ENCODE data around the gene APCDD1L.

The APCDD1L gene

DNA sequence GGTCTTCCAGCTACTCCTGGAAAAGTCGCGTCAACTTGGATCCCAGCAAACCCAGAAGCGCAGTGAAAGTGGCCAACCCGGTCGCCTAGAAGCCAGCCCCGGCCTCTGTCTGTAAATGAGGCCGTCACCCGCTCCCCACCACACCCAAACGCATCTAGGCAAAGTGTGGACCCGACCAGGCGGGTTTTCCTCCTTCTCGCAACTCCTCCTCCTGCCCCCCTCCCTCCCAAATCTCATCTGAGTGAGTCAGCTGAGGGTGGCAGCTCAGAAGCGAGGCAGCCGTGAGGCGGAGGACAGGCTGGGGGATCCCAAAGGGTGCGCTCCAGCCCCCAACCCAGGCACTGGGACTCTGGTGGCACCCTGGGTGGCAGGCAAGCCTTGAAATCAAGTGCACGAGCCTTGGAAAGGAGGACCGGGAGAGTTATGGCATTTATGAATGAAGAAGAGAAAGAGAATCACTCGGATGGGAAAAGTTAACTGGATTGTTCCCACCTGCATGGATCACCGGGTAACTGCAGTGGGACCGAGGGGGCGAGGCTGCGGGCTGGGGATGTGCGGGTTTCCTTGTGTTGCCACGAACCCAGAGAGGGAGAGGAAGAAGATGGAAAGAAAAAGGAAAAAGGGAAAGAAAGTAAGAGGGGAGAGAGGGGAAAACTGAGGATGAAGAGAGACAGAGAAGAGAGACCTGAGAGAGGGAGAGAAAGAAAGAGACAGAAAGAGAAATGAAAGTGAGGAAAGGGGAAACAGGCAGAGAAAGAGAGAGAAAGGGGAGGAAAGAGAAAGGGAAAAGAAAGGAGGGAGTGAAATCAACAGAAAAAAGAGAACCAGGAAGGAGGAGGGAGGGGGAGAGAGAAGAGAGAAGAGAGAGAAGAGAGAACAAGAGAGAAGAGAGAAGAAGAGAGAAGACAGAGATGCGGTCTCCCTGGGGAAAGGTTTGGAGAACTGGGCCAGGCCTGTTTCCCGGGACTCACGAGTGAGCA, at the start of gene APCDD1L:
APCDD1L (minus strand) TSS at position 167 of the 980 bp plus-strand sequence. CDS start 692 bp downstream, outside the sequence.
- no peak for DNase-seq

DNA sequence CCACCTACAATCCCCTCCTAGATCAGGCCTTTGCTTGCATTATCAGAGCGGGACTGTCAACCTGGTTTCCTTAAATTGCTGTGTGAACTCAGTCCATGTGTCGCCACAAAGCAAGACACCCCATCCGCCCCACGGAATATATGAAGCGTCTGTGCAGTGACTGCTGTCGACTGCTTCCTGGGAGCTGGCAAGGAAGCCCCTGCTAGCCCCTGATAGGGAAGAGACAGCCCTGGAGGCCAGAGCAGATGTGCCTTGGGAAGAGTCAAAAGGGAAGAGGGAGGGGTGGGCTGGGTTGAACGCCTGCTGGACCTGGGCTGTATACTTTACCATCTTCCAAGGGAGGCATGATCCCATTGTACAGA, 44.1 kb upstream of the APCDD1L start:
- no peak for DNase-seq

DNA sequence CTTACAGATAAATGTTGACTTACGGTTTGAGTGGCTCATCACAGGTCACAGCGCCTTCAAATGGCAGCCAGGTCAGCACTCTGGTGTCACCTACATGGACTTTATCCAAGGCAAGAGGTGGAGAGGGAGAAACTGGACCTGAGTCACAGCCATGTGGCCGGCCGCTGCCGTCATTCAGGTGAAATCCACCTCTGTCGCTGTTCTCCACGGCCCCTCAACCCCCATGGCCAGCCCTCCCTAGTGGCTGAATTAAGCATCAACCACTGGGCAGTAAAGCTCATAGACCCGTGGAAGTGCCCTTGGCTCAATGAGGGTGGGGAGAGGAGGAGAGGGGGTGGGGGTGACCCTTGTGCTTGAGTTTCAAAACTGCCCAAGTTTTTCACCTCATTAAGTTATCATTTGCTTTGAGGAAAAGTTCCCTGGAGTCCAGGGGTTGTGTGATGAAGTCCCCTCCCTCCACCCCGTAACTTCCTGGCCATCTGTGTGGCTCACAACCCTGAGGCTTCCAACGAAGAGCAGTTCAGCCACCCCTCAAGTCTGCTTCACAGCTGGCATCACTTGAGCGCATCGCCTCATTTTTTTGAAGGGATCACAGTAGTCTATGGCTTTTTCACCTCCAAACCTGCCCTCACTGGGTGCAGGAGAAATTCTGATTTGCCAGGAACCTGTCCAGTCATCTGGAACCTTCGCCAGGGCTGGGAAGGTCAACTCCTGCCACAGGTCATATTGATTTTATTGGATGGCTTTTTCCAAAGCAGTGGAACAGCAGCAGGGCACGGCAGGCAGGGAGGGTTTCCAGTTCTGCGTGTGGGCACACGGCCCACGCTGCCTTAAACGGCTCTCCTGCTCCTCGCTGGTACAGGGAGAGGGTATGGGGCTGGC, 43.5 kb upstream of the APCDD1L start:
- DNase-seq: no peak

DNA sequence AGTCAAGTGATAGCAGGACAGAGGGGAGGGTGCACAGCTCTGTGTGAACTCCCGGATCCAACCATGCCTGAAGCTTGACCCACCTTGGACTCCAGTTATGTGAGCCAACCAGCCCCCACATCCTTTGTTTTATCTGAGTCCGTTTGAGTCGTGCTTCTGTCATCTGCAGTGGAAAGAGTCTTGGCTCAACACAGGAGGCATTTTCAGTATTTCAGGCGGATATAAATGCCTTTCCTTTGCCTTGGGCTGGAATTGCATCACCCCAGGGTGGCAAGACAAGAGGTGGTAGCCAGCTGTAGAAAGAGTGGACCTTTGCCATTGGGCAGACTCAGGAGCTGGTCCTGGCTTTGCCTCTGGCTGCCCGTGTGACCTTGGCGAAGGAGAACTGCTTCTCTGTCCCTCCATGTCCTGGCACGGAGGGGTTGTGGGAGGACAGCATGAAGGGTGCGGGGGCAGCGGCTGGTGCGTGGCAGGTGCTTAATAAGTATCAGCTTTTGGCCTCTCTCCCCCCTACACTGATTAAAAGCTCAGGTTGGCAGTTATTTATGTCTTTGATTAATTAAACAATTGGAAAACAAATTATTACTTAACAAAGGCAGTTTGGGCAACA, 42.6 kb upstream of the APCDD1L start:
- no peak for DNase-seq

DNA sequence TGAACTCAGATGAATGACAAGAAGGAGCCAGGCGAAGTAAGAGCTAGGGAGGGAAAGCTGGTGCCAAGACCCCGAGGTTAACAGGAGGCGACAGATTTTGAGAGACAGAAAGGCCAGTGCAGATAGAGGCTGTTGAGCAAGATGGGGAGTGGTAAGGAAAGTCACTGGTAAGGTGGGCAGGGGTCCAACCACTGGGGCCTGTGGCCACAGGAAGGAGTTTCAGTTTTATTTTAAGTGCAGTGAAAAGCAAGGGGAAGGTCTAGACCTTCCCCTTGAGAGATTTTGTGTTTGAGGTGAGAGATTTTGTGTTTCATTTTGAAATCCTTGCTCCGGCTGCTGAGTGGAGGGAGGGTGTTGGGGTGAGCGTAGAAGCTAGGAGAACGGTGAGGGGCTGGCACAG, 41.8 kb upstream of the APCDD1L start:
- DNase-seq: no peak

DNA sequence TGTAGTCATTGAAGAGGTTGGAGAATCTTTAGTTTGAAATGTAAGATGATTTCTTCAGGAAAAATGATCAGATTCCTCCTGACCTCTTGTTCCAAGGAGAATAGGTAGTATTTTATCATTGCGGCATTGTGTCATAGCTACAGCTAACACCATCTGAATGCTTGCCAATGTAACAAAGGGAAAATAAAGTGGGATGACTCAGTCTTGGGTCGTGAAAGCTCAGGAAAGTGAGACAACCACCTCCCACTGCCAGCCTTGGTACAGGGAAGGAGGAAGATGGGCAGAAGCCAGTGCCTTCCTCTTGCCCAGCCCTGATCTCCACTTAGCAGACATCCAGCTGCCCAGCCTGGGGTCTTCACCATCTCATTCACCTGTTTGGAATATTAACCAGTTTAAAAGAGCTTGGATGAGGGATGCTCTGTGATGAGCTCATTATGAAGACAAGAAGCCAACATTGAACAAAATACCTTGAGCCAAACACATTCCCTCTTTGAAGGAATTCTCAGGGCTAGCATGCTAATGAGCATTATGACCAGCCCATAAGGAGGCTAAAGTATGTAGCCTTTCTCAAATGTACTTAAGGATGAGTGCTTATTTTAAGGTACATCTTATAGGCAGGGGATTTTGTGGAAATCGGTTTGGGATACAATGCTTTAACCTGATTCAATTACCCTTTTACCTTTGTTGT, 40.0 kb upstream of the APCDD1L start:
- no peak for DNase-seq

DNA sequence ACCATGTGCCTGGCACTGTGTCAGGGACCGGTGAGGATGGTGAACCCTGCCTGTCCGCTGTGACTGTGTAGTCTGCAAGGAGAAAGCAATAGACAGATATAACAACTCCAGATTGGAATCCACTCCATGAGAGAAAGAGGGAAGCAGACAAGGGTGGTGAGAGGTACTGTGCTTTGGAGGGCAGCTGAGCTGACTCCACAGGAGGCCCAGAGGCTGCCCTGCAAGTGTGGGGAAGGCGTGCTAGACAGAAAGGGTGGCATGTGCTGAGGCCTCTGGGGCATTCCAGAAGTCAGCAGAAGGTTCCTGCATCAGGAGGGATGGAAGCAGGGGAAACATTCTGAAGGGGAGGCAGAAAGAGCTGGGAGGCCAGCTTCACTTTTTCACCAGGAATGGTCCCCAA, 39.3 kb upstream of the APCDD1L start:
- DNase-seq: no peak

DNA sequence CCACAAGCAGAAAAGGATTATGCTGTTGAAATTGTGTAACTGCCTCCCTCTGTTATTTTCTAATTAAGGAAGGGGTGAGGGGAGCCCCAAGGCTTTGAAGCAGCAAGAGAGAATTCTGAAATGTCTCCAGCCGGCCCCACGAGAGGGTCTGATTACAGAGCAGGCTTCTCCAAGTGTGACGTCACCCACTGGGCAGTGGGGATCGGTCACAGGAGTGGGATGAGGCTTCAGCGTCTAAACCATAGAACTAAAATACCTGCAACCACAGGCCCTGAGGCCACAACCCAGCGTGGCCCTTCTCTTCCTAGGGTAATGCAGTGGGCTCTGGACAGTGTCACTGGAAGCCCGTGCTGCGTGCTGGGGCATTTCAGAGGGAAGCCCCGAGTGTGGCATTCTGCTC, 38.6 kb upstream of the APCDD1L start:
- no peak for DNase-seq

DNA sequence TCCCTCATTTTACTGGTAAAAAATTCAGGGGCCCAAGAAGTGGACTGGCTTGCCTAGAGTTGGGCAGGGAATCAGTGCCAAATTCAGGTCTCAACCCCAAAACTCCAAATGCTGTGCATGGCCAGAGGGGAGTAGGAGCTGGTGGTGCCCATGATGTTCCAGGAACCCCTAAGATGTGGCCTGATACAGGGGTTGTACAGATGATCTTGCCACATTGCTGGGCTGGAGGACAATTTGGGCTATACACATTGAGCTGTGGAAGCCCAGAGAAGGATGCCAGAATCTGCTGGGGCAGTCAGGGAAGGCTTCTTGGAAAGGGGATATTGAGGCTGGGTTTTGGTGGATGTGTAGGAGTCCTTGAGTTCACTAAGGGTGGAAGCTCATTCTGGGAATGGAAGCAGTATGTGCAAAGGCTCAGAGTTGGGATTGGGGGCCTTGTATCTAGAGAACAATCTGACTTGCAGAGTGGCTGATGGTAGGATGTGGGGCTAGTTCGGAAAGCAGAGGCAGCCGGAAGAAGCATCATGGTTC, 38.0 kb upstream of the APCDD1L start:
- DNase-seq: no peak

DNA sequence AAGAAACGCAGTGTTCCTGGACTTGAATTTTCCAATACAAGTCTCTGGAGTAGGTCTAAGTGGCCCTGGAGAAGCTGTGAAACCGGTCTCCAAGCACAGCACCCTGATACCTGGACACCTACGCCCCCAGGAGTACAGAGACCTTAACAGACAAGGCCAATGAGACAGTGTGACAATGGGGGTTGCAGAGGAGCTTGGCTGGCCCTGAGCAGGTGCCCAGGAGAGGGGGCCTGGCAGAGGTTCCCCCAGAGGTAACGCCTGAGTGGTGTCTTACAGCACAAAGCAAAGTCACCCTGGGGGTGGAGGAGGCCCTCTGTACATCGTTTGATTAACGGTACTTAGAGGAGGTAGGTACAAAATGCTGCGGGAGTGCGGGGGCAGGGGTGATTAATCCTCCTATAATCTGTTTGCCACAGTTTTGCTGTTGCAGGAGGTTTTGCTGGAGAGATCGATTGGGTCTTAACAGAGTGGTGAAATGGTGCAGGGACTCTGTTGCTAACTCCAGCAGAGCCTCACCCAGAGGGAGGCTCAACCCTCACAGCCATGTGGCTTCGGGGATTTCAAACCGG, 37.3 kb upstream of the APCDD1L start:
- DNase-seq: no peak

DNA sequence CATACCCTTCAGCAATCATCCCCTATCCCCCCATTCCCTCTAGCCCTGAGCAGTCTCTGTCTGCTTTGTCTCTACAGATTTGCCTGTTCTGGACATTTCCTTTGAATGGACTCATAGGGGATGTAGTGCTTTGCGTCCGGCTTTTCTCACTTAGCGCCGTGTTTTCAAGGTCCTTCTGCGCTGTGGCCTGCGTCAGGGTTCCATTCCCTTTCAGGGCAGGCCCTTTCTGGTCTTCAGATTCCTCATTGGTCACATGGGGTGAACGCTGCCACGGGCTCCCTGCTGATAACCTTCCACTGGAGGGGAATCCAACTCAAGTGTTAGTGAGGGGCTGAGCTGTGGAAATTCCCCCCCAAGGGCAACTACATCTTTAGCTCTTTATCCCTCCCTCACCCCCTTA, 36.4 kb upstream of the APCDD1L start:
- no peak for DNase-seq

DNA sequence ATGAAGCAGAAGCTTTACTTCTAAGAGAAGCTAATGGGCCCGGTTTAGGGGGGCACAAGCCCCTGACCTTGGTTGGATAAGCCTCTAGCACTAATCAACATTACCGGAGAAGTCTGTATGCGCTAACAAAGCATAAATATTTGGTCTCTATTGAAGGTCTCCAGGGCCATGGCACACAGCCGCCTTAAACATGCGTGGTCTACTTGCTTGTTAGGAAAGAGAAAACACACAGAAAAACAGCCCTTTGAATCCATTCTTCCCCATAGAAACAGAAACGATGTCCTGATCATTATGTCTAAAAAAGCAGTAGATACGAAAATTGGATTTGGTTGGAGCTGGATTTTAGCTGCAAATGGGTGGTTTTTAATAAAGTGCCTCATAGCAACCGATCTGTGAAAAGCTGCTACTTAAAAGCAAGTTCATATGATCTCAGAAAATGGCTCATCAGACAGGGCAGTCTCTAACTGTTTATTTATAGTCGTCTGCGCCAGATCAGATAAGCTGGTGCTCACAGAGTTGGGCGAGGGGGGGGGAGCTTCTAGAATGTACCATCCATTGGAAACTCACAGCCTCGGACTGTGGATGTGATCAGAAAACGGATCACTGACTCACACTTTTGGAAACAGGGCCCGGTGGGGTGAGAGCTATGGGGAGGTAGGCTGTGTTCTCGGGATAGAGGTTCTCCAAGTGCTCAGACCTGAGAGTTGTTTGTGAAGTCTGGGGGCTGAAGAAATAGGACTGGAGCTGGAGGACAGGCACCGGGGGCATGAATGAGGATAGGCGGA, 35.3 kb upstream of the APCDD1L start:
- DNase-seq: no peak

DNA sequence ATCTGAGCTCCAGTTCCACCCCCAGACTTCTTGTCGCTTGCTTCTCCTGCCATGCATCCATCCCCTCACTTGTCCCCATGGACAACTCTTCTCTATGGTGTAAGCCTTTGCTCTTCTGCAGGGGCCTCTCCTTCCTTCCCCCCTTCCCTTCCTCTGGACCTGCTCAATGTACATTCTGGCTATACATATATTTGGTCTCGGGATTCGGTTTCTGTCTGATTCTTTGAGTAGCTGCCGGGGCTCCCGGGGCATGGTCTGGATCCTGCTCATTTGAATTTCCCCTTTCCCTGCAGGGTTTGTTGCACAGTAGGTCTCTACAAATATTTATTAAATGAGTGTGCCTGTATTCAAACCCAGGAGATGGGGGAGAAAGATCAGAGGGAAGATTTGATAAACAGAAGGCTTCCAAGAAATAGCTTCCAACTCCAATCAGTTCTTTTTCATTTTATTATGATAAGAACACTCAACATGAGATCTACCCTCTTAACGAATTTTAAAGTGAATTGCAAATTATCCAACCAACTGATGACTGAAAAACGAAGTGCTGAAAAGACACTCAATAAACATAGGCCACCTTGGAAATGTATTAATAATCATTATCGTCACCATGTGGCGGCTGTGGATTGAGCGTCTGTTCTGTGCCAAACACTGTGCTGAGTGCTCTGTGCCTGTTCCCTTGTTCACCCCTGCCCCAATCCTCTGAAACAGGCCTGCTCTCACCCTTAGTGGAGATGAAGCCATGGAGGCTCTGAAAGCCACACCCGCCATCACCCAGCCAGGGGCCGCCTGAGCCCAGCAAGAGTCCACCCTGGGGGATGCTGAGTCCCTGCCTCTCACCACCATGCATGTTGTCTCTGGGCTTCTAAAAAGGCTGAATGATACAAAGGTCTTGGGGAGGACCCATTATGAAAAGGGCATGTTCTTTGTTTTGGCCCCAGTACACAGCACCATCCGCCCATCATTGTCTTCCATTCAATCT, 34.3 kb upstream of the APCDD1L start:
- no peak for DNase-seq

DNA sequence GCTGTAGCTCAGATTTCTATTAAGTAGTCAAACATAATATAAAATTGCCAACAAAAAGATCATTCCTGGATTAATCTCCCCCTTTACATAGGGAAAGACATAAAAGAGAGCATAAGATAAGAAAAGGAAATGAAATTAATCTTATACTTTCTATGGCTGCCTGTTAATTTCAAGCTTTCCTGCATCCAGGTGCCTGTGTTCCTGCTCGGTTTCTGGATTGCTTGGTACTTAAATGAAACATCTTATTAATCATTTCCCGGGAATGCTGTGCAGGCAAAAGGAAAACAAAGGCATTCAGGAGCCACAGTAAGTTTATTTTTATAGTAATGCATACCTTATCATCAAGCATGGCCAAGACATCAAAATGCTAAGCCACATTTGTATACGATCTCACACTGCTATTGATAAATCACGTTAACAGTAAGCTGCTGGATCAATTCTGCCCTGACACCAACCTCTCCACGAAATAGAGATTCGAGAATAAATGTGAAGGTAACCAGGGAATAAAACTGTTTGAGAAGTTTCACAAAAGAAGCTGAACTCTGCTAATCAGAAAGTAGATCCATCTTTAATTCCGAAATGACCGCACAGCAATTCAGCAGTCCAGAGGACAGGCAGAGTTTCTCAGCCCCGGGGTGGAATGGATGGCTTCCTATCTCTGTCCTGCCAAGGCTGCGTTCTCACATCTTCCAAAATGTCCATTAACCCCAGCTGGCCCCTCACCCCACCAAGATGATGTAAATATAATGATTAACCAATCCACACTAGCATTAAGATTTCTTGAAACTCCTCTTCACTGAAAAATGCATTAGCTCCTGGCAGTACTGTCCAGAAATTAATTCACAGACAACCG, 32.6 kb upstream of the APCDD1L start:
- DNase-seq: no peak

DNA sequence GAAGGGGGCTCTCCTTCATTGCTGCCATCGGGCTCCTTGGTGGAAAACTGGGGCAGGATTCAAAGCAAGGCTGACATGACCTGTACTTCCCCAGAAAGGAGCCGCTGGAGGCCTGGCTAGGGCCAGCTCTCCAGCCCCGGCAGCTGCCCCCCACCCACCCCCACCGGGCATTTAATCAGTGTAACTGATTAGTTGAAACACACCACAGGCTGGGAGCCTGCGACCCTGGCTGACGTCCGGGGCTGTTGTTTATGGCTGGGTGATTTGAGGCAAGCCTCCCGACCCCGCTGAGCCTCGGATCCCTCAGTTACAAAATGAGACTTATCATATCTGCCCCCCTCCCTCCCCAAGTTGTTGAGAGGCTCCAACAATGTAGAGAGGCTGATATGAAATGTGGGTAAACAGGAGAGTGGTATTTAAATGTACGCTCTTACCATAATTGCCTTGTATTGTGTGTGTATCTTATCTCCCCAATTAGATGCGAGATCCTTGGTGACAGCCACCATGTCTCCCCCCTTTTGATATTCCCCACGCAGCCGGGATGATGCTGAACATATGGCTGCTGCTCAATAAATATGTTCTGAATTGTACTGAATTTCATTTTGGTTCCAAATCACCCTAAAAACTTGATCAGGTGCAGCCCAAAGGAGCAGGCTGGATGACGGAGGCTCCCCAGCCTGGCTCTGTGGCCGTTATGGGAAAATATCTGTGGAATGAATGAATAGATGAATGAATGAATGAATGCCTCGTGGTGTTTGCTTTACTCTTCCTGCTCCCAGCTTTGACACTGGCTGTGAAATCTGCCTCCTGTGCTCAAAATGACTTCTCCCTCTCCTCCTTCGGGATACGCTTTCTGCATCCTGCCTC, 31.8 kb upstream of the APCDD1L start:
- DNase-seq: no peak

DNA sequence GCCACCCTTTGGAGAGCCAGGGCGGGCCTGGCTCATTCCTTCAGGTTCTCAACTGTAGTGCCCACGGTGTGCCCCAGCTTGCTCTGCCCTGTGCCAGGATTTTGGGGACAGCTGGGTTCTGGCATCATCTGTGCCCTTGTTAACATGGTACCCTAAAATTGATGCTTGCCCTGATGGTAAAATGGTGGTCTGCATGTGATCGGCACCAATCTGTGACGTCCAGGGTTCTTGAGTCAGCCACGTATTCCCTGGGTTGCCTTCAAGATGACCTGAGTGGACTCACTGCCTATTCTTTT, 31.2 kb upstream of the APCDD1L start:
- no peak for DNase-seq

DNA sequence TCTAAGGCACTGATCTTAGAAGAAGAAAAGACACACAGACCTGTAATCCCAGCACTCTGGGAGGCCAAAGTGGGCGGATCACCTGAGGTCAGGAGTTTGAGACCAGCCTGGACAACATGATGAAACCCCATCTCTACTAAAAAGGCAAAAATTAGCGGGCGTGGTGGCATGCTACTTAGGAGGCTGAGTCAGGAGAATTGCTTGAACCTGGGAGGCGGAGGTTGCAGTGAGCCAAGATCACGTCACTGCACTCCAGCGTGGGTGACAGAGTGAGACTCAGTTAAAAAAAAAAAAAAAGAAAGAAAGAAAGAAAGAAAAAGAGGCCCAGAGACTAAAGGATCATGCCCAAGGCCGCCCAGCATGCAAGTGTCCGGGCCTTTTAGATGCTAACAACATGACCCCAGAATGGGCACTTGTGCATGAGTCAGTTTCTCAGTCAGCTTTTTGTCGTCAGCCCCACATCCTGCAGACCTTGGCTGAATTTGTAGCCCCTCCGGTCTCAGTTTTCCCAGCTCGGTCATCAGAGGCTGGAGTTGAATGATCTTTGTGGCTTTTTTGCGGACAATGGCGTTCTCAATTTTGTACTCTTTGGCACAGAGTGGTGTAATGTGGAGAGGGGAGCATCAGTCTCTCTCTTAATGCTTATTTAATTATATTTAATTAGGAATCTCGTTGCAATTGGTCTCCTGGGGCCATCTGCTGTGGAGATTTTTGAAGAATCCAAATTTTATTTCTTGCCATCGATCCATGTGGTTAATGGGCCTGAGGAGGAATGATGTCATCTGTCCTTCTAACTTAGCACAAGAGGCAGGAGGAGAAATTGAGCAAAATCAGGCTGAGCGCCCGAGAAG, 30.6 kb upstream of the APCDD1L start:
- DNase-seq: no peak
